HG03159 (cell line): ENCODE data around the gene AFDN.

Source experiments
- ATAC-seq: cut with Tn5 transposase; IDR thresholded peaks from one replicate; pipeline ENCODE4 v1.9.1; 2021; ENCODE audit warnings: mild to moderate bottlenecking, moderate library complexity; ENCODE audit not compliant: unreplicated experiment

Gene AFDN

GRCh38 chr6:167870321-167870720 is 43.6 kb downstream of the AFDN start:
- ATAC-seq = no peak

DNA sequence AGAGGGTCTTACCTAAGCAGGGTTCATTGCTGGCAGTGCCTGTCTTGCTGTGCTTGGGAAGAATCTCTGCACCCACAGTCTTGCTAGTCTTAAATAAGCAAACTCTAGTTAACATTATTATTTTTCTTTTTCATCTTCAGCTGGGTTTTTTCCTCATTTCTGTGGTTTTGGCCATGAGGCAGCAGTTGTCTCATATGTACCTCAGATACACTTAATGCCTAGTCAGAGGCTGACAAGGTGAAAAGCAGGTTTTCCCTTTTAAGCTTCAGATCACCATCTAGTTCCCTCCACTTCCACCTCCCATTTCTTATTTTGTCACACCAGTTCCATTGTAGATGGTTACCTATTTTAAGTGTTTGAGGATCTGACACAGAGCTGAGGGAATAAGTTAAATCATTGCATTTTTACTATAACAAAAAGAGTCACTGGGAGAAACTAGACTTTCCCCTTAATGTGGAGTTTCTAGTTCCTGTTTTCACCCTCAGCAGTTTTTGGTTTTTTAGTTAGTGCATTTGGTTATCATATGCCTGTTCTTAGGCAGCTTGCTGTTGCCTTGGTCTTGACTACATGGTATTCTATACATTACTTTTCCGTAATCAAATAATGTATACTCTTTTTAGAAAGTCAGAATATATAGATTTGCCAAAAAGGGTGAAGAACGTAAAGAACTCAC is 46.0 kb downstream of the AFDN start:
- ATAC-seq = no peak

- ATAC-seq = no peak
Measured at GRCh38 chr6:167877994-167878779, 51.5 kb downstream of the AFDN start.

DNA sequence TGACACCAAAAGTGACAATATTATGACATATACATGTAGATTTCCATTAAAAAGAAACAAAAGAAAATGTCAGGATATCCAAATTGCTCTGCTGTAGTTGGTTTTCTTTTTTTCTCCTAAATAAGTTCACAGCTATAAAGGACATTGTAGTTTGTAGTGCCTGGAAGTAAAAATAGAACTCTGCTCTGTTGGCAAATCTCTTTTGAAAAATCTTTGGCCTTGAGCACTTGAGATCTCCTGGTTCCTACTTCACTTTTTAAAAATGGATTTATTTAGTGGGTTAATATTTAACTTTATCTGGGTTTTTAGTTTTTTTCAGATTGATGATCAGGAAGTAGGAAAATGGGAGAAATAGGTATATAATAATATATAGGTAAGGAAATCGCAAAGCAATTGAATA is 52.9 kb downstream of the AFDN start:
- no peak for ATAC-seq

DNA sequence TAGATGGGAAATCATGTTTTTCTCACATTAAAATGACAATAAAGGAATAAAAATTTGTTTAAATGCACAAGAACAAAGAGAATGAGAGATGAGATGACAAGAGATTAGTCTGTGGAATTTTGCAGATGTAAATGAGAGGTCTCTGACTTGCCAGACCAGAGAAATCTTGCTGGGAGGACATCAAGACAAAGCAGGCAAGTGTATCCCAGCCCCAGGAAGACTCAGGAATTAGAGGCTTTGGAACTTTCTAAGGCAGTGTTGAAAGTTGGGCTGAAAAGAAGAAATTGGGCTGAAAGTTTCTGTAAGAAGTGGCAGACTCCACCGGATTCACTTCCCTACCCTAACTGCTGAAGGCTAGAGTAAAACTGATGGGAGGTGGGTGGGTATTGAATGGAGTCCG is 54.6 kb downstream of the AFDN start:
- ATAC-seq = no peak

DNA sequence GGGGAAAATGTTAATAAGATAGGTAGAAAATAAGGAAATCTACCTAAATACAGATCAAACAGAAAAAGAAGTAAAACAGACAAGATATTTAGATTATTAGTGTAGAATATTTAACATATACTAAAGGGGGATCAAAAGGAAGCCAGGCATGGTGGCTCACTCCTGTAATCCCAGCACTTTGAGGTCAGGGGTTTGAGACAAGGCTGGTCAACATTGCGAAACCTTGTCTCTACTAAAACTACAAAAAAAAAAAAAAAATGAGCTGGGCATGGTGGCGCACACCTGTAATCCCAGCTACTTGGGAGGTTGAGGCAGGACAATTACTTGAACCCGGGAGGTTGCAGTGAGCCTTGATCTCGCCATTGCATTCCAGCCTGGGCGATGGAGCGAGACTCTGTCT is 55.5 kb downstream of the AFDN start:
- no peak for ATAC-seq

- ATAC-seq = no peak
Measured at GRCh38 chr6:167888098-167888497, 61.4 kb downstream of the AFDN start.

DNA sequence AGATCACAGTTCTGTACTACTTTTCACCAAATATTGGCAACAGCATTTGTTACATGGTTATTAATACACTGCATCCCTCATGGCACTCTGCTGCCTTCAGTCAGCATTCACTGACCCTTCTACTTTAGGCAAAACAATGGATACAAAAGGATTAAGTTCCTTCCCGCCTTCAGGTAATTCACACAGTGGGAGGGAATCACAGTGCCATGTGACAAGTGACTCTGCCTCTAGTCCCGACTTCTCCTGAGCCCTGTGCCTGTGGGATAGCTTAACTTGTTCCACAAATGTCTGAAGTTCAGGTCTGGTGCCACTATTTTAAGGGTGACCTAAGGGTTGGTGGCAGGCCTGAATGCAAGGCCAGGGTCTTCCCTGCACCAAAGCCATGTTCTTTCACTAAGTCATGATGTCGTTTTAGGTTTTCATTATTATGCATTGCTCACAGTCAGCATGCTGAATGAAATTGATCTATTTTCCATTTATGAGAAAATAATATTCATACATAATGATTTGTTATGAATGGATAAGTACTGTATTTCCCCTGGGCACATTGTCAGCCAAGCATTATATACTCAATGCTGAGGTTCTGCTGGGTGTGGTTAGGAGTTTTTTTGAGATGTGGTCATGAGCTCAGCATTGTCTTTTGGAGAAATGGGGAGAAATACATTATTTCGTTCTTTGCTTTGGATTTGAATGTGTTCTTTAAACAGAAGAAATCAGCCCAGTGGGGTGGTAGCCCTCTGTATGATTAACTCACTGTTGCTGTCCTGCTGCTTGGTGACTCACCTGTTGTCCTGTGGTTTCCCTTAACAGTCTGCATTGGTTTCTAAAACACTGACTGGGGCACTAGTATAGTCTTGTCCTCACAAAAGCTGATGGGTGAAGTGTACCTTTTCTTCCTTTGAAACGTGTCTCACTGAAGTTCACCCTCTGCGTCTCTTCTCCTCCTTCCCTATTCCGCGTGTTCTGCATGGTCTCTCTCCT is 66.4 kb downstream of the AFDN start:
- peak; percentile 88 for ATAC-seq

GRCh38 chr6:167894965-167895364 is 68.3 kb downstream of the AFDN start:
- no peak for ATAC-seq

GRCh38 chr6:167896648-167897047 is 69.9 kb downstream of the AFDN start:
- no peak for ATAC-seq

DNA sequence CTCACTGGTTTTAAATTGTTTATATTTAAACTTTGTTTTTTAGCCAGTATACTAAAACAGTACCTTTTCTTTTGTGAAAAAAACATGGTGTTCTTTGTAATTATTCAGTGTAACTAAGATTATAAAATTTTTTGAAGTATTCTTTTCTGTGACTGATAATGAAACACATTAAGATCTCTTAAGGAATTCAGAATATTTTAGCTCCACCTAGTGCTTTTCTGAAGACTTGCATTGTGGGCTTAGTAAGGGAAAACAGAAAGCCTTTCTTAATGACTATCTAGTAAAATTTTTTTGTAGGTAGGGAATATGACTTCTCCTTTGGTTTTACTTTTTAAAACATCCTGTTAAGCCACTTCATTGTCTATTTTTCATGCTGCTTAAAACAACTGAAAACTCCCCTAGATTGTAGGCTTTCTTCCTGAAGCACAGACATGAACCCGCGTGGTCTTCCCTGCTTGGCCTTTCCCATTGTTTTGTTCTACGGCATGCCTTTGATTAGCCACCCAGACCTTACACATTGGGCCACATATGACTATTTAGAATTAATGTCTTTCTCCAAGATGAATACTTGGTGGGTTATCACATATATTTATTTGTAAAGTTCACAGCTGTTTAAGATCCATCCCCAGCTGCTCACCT is 72.1 kb downstream of the AFDN start:
- peak; percentile 53 for ATAC-seq

- no peak for ATAC-seq
Measured at GRCh38 chr6:167904791-167905190, 78.1 kb downstream of the AFDN start.

GRCh38 chr6:167906899-167907298 is 80.2 kb downstream of the AFDN start:
- no peak for ATAC-seq

DNA sequence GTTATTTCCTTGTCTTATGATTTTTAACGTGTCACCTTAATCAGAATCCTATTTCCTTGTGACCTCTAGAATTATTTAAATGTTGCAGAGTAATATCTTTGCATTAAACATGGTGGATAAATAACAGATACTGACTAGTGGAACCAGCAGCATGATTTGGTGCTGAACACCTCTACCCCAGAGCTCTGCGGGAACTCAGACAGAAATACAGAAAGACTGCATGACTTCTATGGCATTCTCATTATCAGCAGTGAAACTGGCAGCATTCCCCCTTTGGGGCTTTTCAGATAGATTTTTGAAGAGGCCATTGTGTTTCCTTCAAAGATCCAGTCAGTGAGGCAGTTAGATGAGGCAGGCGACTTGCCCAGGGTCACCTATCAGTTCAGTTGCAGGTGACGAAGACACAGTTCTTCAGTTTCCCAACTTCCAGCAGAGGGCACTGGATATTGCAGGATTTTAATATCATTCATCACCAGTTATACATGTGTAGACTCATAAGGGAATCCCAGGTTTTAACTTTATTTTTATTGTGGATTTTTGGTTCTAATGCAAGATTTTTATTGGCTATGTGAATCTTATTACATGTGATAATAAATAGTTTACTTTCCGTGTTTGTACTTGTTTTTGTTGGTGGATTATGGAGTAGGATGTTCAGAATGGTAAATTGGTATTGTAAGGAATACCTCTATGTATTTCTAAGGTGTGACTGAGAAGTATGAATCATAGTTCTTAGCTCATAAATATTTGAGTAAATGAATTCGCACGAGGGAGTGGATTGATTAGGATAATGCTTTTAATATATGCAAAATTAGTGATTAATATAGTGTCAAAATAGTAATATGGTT is 81.3 kb downstream of the AFDN start:
- ATAC-seq = no peak

DNA sequence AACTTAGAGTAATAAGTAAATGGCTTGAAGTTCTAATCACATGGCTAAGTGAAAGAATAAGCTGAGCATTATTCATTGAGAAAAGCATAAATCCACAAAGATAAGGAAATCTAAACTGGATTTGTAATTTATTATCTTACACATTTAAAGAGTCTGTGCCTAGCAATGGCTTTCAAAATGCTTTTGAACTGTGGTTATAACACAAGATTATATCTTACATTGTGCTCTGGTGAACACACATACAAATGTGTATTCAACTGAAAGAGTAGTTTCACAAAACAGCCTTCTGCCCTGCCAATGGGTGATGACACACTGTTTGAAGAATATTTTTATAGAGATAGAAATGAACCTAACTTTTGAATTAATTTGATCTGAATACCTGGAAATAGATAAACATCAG is 83.3 kb downstream of the AFDN start:
- no peak for ATAC-seq

GRCh38 chr6:167910652-167911051 is 83.9 kb downstream of the AFDN start:
- ATAC-seq = no peak

- no peak for ATAC-seq
Measured at GRCh38 chr6:167912494-167912893, 85.8 kb downstream of the AFDN start.

DNA sequence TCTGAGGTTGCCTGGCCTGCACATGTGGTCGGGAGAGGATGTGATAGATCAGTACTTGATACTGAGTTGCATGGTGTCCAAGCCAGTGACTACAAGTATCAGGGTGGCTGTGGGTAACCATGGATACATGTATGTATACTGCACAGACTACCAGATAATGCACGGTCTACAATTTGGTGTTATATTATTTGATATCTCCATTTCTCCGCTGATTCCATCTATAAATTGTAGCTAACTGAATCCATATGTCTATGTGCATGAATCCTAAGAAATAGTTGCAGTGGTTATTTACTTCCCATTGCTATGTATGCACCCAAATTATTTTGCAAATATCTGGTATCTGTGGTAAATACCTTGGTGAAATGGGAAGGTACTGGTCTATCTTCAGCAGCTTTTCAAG is 87.0 kb downstream of the AFDN start:
- ATAC-seq = no peak

DNA sequence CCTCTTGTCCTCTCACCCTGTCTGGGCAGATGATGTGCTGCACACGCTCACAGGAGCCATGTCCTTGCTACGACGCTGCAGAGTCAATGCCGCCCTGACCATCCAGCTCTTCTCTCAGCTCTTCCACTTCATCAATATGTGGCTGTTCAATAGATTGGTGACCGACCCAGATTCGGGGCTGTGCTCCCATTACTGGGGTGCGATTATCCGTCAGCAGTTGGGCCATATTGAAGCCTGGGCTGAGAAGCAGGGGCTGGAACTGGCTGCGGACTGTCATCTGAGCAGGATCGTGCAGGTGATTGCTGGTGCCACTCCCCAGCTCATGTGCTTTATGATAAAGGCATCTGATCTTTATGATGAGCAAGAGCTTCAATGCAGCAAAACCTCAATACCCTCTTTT is 88.4 kb downstream of the AFDN start:
- ATAC-seq = no peak

- no peak for ATAC-seq
Measured at GRCh38 chr6:167917551-167918154, 90.9 kb downstream of the AFDN start.
